ENCODE measurements around the gene USP17L24.
"Not testable (repeated sequence)": the region's sequence is repeated elsewhere in the genome, so short reads cannot be mapped to it uniquely, and the experiment has no call there.

DNA sequence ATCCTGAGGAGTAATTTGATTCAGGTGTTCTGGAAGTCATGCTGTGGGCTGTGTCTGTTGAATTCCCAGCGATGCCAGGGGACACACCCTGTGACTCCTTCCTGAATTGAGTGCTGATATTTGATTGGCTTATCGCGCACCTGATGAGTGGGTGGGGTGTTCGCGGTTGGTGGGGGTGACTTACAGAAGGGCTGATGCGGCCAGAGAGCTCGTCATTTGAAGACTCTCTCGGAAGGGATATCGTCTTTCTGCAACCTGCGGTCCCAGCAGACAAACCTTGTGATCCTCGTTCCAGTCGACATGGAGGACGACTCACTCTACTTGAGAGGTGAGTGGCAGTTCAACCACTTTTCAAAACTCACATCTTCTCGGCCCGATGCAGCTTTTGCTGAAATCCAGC is 9.4 kb downstream of the USP17L24 start, which contains the start of gene USP17L26:
- TF ChIP-seq, protein P1, sequence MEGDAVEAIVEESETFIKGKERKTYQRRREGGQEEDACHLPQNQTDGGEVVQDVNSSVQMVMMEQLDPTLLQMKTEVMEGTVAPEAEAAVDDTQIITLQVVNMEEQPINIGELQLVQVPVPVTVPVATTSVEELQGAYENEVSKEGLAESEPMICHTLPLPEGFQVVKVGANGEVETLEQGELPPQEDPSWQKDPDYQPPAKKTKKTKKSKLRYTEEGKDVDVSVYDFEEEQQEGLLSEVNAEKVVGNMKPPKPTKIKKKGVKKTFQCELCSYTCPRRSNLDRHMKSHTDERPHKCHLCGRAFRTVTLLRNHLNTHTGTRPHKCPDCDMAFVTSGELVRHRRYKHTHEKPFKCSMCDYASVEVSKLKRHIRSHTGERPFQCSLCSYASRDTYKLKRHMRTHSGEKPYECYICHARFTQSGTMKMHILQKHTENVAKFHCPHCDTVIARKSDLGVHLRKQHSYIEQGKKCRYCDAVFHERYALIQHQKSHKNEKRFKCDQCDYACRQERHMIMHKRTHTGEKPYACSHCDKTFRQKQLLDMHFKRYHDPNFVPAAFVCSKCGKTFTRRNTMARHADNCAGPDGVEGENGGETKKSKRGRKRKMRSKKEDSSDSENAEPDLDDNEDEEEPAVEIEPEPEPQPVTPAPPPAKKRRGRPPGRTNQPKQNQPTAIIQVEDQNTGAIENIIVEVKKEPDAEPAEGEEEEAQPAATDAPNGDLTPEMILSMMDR (conservative IDR thresholded peaks at IDR 0.05 in 1 of 2, IDR thresholded peaks at IDR 0.05 in 1 of 2; ENCODE audit: extremely low read depth in 1 of 2, insufficient read depth in 1 of 2, low read depth in 1 of 2, low read length in 2 of 2), result not testable (repeated sequence)
- TF ChIP-seq EZH2 (IDR thresholded peaks at IDR 0.05; ENCODE audit: borderline replicate concordance, low read length), result not testable (repeated sequence)

Data from mammary epithelial cell (primary cell).